Measurements from ENCODE around the gene ARHGAP29. TPM values are rescaled to one million over a fixed set of nuclear protein-coding genes. Genes with fewer than 3 reads are reported as not detected.

Gene ARHGAP29
- total and polyA plus RNA-seq, 2 of the 4 experiments (the other 2 are of a cell fraction) = 19.1 to 30.3 TPM

GRCh38 chr1:94146273-94146672, 91.1 kb downstream of the ARHGAP29 start:
- Histone ChIP-seq H3K27me3 (ENCODE audit: control insufficient read depth, insufficient read depth, low read length) (no peaks in the 10 kb centered on the region; the same call in 1 of the 2 replicates), H2BK15ac (ENCODE audit: low read depth, low read length) (no peak overlapping the region), H3K4me1 (ENCODE audit: control insufficient read depth, insufficient read depth, low read length) (peaks cover 4% of the 10 kb centered on the region; the same call in 1 of the 2 replicates), H3K23ac (ENCODE audit: low read depth, low read length) (no peak overlapping the region), H4K5ac (ENCODE audit: low read depth, low read length) (no peak overlapping the region), H2AK9ac (replicated peaks; ENCODE audit: low read depth, low read length, poor library complexity) (no peak overlapping the region), H3K9ac (ENCODE audit: low read depth, low read length) (no peak overlapping the region), H3K56ac (ENCODE audit: extremely low read depth, insufficient read depth, low read length) (no peak overlapping the region), H4K91ac (ENCODE audit: insufficient read depth, low read depth, low read length) (no peak overlapping the region), H2BK120ac (ENCODE audit: low read depth, low read length) (no peak overlapping the region), H3K9me1 (ENCODE audit: insufficient read depth, low read length) (no peaks in the 10 kb centered on the region), H3K4me2 (ENCODE audit: low read depth, low read length) (no peak overlapping the region), H2BK5ac (ENCODE audit: low read depth, low read length, poor library complexity, severe bottlenecking) (no peak overlapping the region), H4K8ac (ENCODE audit: low read depth in 2 of 2, low read length in 2 of 2) (no peak overlapping the region), H4K20me1 (ENCODE audit: insufficient read depth, low read length) (no peaks in the 10 kb centered on the region), H3K14ac (replicated peaks; ENCODE audit: low read depth, low read length) (no peak overlapping the region), H3K36me3 (ENCODE audit: control insufficient read depth, insufficient read depth, low read length) (no peaks in the 10 kb centered on the region), H2BK20ac (ENCODE audit: low read depth, low read length) (no peak overlapping the region), H2AK5ac (ENCODE audit: low read depth, low read length) (no peak overlapping the region), H3K79me1 (ENCODE audit: low read depth in 1 of 2, low read length in 2 of 2) (no peaks in the 10 kb centered on the region), H3K18ac (ENCODE audit: low read depth, low read length) (no peak overlapping the region), H3K27ac (ENCODE audit: insufficient read depth, low read length) (no peak overlapping the region), H3K9me3 (ENCODE audit: control insufficient read depth, insufficient read depth, low read length) (no peaks in the 10 kb centered on the region), H3K4ac (ENCODE audit: low read depth, low read length) (no peak overlapping the region), H2AFZ (replicated peaks; ENCODE audit: low read length, poor library complexity) (no peak overlapping the region), H3K4me3 (ENCODE audit: insufficient read depth, low read depth, low read length) (no peak overlapping the region)
- no peak for TF ChIP-seq MXI1 (IDR thresholded peaks at IDR 0.05; ENCODE audit: borderline replicate concordance, low read depth, low read length)
- no peak for TF ChIP-seq BHLHE40 (IDR thresholded peaks at IDR 0.05; ENCODE audit: low read depth, low read length)
- TF ChIP-seq SMC3 (IDR thresholded peaks at IDR 0.05; ENCODE audit: low read depth, low read length) = no peak
- no peak for TF ChIP-seq NFE2L2 (IDR thresholded peaks at IDR 0.05; ENCODE audit: low read depth, low read length)
- TF ChIP-seq FOS (IDR thresholded peaks at IDR 0.05; ENCODE audit: low read depth, low read length) = no peak
- no peak for TF ChIP-seq POLR2A (IDR thresholded peaks at IDR 0.05; ENCODE audit: low read depth, low read length)
- no peak for TF ChIP-seq CTCF (conservative IDR thresholded peaks at IDR 0.05; ENCODE audit: low read depth, low read length)
- no peak for TF ChIP-seq MAZ (IDR thresholded peaks at IDR 0.05; ENCODE audit: borderline replicate concordance, low read depth, low read length)
- no peak for TF ChIP-seq USF2 (IDR thresholded peaks at IDR 0.05; ENCODE audit: low read depth, low read length)
- no peak for TF ChIP-seq RFX5 (IDR thresholded peaks at IDR 0.05; ENCODE audit: low read depth, low read length)
- TF ChIP-seq ELK1 (IDR thresholded peaks at IDR 0.05; ENCODE audit: borderline replicate concordance, low read depth, low read length) = no peak
- TF ChIP-seq RCOR1 (IDR thresholded peaks at IDR 0.05; ENCODE audit: insufficient replicate concordance, low read length) = no peak
- no peak for DNase-seq
- CTCF ChIA-PET = interaction anchor here (0.7 kb wide), 1 partner anchor 45 kb away, joined by 4 read pairs; no protein-coding TSS in a partner anchor
- intact Hi-C loops (cut with micrococcal nuclease) = no loop called here
- dilution Hi-C loops (cut with HindIII; ENCODE audit: low sequenced_read_pairs, unreplicated experiment) = no loop called here
- POLR2A ChIA-PET (ENCODE audit: unreplicated experiment) = interaction anchor here (0.6 kb wide), 1 partner anchor 391 kb away, joined by 3 read pairs; no protein-coding TSS in a partner anchor
- in situ Hi-C loops (cut with MboI; ENCODE audit: low sequenced_read_pairs) = no loop called here
- no CpG with 5 or more reads among the region's 5 CpGs for WGBS, 2 experiments (ENCODE audit: extremely low coverage in 2 of 2, insufficient read length in 1 of 2)
- no TSS peak for BruUV-seq (replicated peaks)
- ATAC-seq (ENCODE audit: low read depth) = no peak

Measured in IMR-90 (cell line).